Ishikawa (cell line): ENCODE measurements around the gene ILK.

Experiments used
- CEBPB ChIP-seq: IDR thresholded peaks from 2 replicates; pipeline ENCODE4 v1.6.1; 2012
- CREB1 ChIP-seq: IDR thresholded peaks from 2 replicates; pipeline ENCODE4 v1.6.1; 2012; ENCODE audit warnings: low read depth
- EGR1 ChIP-seq: IDR thresholded peaks from 2 replicates; pipeline ENCODE4 v1.6.1; 2012
- EP300 ChIP-seq: IDR thresholded peaks from 2 replicates; pipeline ENCODE4 v1.6.1; 2012; ENCODE audit warnings: borderline replicate concordance
- FOXM1 ChIP-seq: IDR thresholded peaks from 2 replicates; pipeline ENCODE4 v1.6.1; 2012; ENCODE audit warnings: low read depth, borderline replicate concordance
- NFIC ChIP-seq: IDR thresholded peaks from 2 replicates; pipeline ENCODE4 v1.6.1; 2012
- RAD21 ChIP-seq: IDR thresholded peaks from 2 replicates; pipeline ENCODE4 v1.6.1; 2012; ENCODE audit warnings: low read depth
- TAF1 ChIP-seq: IDR thresholded peaks from 2 replicates; pipeline ENCODE4 v1.6.1; 2012; ENCODE audit warnings: low read depth, mild to moderate bottlenecking
- TCF12 ChIP-seq: IDR thresholded peaks from 2 replicates; pipeline ENCODE4 v1.6.1; 2012; ENCODE audit warnings: low read depth
- TEAD4 ChIP-seq: IDR thresholded peaks from 2 replicates; pipeline ENCODE4 v1.6.1; 2012
- YY1 ChIP-seq: IDR thresholded peaks from 2 replicates; pipeline ENCODE4 v1.6.1; 2012; ENCODE audit warnings: low read depth
- ZBTB7A ChIP-seq: IDR thresholded peaks from 2 replicates; pipeline ENCODE4 v1.6.1; 2012; ENCODE audit warnings: low read depth
- TF ChIP-seq, protein P1 (sequence below): IDR thresholded peaks from 2 replicates; pipeline ENCODE4 v1.6.1; 2012
- TF ChIP-seq, protein P2 (sequence below): IDR thresholded peaks from 2 replicates; pipeline ENCODE4 v1.6.1; 2012; ENCODE audit warnings: low read depth, mild to moderate bottlenecking

DNA sequence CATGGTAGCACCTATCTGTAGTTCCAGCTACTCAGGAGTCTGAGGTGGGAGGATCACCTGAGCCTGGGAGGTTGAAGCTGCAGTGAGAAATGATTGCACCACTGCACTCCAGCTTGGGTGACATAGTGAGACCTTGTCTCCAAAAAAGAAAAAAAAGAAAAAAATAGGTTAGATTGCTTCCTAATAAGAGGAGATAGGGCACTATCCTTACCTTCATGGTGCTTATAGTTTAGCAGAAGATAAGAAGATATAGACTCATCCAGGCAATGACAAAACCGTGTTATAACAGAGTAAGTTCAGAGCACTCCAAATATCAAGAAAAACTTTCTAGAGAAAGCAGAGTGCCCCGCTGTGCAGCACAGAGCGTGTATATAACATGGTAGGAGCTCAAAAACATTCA lies 42.3 kb upstream of the ILK start:
- TF ChIP-seq, protein P1, sequence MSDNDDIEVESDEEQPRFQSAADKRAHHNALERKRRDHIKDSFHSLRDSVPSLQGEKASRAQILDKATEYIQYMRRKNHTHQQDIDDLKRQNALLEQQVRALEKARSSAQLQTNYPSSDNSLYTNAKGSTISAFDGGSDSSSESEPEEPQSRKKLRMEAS, result no peak
- TF ChIP-seq RAD21 (no peak), YY1 (no peak), EP300 (no peak), TEAD4 (no peak), CREB1 (no peak), TCF12 (no peak), ZBTB7A (no peak), TAF1 (no peak), CEBPB (no peak), FOXM1 (no peak), EGR1 (no peak), NFIC (no peak)
- TF ChIP-seq, protein P2, sequence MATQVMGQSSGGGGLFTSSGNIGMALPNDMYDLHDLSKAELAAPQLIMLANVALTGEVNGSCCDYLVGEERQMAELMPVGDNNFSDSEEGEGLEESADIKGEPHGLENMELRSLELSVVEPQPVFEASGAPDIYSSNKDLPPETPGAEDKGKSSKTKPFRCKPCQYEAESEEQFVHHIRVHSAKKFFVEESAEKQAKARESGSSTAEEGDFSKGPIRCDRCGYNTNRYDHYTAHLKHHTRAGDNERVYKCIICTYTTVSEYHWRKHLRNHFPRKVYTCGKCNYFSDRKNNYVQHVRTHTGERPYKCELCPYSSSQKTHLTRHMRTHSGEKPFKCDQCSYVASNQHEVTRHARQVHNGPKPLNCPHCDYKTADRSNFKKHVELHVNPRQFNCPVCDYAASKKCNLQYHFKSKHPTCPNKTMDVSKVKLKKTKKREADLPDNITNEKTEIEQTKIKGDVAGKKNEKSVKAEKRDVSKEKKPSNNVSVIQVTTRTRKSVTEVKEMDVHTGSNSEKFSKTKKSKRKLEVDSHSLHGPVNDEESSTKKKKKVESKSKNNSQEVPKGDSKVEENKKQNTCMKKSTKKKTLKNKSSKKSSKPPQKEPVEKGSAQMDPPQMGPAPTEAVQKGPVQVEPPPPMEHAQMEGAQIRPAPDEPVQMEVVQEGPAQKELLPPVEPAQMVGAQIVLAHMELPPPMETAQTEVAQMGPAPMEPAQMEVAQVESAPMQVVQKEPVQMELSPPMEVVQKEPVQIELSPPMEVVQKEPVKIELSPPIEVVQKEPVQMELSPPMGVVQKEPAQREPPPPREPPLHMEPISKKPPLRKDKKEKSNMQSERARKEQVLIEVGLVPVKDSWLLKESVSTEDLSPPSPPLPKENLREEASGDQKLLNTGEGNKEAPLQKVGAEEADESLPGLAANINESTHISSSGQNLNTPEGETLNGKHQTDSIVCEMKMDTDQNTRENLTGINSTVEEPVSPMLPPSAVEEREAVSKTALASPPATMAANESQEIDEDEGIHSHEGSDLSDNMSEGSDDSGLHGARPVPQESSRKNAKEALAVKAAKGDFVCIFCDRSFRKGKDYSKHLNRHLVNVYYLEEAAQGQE, result no peak
